Measurements from ENCODE around the gene ZNF165. TPM values are rescaled to one million over a fixed set of nuclear protein-coding genes. Genes with fewer than 3 reads are reported as not detected.

The ZNF165 gene
- total and polyA plus RNA-seq, 2 of the 13 experiments (the other 11 are each of a cell fraction or from before 2014, with no cell fraction given), result 0.58 to 8.6 TPM

DNA sequence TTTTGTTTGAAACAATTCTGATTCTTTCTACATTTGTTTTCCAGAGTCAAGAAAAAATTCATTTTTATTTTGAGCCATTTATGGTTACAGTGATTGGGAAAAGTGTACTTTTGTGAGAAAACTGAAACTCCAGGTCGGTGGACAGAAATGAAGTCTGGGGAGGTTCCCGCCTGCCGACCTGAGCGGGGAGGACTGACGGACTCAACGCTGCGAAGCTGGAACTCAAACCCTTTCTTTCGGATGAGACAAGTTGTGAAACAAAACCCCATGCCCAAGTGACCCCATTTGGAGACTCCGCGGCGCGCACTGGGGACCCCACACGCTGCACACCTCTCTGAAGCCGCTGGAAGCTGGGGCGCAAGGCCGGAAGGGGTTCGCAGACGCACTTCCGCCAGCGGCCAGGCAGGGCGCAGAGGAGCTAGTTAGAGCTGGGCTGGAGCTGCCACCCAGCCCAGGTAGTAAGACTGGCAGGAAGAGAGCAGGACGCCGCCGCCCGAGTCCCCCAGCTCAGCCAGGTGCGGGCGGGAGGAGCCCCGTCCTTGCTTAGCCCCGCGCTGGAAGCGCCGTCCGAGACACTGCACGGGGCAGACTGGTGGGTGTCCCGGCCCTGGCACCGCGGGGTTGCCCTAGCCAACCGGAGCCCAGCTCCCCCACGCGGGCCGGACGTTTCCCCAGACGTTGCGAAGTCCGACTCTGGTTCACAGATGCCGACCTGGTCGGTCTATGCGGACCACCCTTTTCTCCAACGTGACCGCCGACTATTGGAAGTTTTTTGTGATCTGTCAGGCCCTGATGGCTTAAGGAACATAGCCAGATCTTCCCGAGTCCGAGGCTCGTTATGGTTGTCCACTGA, 24.2 kb downstream of the ZNF165 start (continued):
- TF ChIP-seq, protein P1, sequence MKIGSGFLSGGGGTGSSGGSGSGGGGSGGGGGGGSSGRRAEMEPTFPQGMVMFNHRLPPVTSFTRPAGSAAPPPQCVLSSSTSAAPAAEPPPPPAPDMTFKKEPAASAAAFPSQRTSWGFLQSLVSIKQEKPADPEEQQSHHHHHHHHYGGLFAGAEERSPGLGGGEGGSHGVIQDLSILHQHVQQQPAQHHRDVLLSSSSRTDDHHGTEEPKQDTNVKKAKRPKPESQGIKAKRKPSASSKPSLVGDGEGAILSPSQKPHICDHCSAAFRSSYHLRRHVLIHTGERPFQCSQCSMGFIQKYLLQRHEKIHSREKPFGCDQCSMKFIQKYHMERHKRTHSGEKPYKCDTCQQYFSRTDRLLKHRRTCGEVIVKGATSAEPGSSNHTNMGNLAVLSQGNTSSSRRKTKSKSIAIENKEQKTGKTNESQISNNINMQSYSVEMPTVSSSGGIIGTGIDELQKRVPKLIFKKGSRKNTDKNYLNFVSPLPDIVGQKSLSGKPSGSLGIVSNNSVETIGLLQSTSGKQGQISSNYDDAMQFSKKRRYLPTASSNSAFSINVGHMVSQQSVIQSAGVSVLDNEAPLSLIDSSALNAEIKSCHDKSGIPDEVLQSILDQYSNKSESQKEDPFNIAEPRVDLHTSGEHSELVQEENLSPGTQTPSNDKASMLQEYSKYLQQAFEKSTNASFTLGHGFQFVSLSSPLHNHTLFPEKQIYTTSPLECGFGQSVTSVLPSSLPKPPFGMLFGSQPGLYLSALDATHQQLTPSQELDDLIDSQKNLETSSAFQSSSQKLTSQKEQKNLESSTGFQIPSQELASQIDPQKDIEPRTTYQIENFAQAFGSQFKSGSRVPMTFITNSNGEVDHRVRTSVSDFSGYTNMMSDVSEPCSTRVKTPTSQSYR (CRISPR knock-in tag; IDR thresholded peaks at IDR 0.05; ENCODE audit: borderline replicate concordance), result peak; percentile 9; the same call in 1 of the 2 replicates
- TF ChIP-seq, protein P2, sequence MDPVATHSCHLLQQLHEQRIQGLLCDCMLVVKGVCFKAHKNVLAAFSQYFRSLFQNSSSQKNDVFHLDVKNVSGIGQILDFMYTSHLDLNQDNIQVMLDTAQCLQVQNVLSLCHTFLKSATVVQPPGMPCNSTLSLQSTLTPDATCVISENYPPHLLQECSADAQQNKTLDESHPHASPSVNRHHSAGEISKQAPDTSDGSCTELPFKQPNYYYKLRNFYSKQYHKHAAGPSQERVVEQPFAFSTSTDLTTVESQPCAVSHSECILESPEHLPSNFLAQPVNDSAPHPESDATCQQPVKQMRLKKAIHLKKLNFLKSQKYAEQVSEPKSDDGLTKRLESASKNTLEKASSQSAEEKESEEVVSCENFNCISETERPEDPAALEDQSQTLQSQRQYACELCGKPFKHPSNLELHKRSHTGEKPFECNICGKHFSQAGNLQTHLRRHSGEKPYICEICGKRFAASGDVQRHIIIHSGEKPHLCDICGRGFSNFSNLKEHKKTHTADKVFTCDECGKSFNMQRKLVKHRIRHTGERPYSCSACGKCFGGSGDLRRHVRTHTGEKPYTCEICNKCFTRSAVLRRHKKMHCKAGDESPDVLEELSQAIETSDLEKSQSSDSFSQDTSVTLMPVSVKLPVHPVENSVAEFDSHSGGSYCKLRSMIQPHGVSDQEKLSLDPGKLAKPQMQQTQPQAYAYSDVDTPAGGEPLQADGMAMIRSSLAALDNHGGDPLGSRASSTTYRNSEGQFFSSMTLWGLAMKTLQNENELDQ (CRISPR knock-in tag; IDR thresholded peaks at IDR 0.05; ENCODE audit: borderline replicate concordance), result no peak
- TF ChIP-seq FOXA1 (IDR thresholded peaks at IDR 0.05) (no peak), FOXA1 (CRISPR knock-in tag; IDR thresholded peaks at IDR 0.05) (no peak; the same call in 1 of the 2 replicates), U2AF2 (IDR thresholded peaks at IDR 0.05; ENCODE audit: low read depth, low read length) (0 out of 2 replicates have a peak, but pooled peaks have one; percentile 82), MZF1 (CRISPR knock-in tag; IDR thresholded peaks at IDR 0.05; ENCODE audit: borderline replicate concordance) (no peak), STAT5B (CRISPR knock-in tag; IDR thresholded peaks at IDR 0.05) (no peak), NR2F2 (IDR thresholded peaks at IDR 0.05; ENCODE audit: borderline replicate concordance, low read depth) (no peak), ZNF674 (CRISPR knock-in tag; IDR thresholded peaks at IDR 0.05; ENCODE audit: low read depth) (peak; percentile 82; the same call in 1 of the 2 replicates), ZNF878 (CRISPR knock-in tag; IDR thresholded peaks at IDR 0.05) (no peak), EHMT2 (IDR thresholded peaks at IDR 0.05; ENCODE audit: borderline replicate concordance, low read depth, low read length) (peak; percentile 25; the same call in 1 of the 2 replicates)
- TF ChIP-seq, protein P3, sequence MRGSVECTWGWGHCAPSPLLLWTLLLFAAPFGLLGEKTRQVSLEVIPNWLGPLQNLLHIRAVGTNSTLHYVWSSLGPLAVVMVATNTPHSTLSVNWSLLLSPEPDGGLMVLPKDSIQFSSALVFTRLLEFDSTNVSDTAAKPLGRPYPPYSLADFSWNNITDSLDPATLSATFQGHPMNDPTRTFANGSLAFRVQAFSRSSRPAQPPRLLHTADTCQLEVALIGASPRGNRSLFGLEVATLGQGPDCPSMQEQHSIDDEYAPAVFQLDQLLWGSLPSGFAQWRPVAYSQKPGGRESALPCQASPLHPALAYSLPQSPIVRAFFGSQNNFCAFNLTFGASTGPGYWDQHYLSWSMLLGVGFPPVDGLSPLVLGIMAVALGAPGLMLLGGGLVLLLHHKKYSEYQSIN (CRISPR knock-in tag; IDR thresholded peaks at IDR 0.05; ENCODE audit: borderline replicate concordance), result no peak
- TF ChIP-seq, protein P4, sequence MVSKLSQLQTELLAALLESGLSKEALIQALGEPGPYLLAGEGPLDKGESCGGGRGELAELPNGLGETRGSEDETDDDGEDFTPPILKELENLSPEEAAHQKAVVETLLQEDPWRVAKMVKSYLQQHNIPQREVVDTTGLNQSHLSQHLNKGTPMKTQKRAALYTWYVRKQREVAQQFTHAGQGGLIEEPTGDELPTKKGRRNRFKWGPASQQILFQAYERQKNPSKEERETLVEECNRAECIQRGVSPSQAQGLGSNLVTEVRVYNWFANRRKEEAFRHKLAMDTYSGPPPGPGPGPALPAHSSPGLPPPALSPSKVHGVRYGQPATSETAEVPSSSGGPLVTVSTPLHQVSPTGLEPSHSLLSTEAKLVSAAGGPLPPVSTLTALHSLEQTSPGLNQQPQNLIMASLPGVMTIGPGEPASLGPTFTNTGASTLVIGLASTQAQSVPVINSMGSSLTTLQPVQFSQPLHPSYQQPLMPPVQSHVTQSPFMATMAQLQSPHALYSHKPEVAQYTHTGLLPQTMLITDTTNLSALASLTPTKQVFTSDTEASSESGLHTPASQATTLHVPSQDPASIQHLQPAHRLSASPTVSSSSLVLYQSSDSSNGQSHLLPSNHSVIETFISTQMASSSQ (IDR thresholded peaks at IDR 0.05; ENCODE audit: low read depth), result no peak
- TF ChIP-seq, protein P4 (CRISPR knock-in tag; IDR thresholded peaks at IDR 0.05; ENCODE audit: borderline replicate concordance), result peak; percentile 70
- TF ChIP-seq, protein P5, sequence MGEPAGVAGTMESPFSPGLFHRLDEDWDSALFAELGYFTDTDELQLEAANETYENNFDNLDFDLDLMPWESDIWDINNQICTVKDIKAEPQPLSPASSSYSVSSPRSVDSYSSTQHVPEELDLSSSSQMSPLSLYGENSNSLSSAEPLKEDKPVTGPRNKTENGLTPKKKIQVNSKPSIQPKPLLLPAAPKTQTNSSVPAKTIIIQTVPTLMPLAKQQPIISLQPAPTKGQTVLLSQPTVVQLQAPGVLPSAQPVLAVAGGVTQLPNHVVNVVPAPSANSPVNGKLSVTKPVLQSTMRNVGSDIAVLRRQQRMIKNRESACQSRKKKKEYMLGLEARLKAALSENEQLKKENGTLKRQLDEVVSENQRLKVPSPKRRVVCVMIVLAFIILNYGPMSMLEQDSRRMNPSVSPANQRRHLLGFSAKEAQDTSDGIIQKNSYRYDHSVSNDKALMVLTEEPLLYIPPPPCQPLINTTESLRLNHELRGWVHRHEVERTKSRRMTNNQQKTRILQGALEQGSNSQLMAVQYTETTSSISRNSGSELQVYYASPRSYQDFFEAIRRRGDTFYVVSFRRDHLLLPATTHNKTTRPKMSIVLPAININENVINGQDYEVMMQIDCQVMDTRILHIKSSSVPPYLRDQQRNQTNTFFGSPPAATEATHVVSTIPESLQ (CRISPR knock-in tag; conservative IDR thresholded peaks at IDR 0.05), result no peak; the same call in 1 of the 2 replicates

Measured in HepG2 (cell line).